AG10803 (cell line): Measurements from ENCODE around the gene SLC39A7.

Source experiments
- DNase-seq: peaks from one replicate; pipeline ENCODE4 v3.0.0; 2010; ENCODE audit warnings: low read depth
- H3K4me3 ChIP-seq: 2 replicates; pipeline ENCODE4 v1.5.1; 2011; ENCODE audit warnings: mild to moderate bottlenecking, low read length, control low read depth
- CTCF ChIP-seq: conservative IDR thresholded peaks from 2 replicates; pipeline ENCODE4 v1.5.1; 2011; ENCODE audit warnings: mild to moderate bottlenecking, low read length, control low read depth, inconsistent platforms

SLC39A7 gene

GRCh38 chr6:33191383-33192104 lies 9.1 kb upstream of the SLC39A7 start:
- TF ChIP-seq CTCF = no peak
- no peak for DNase-seq
- H3K4me3 ChIP-seq = no peak overlapping the region

DNA sequence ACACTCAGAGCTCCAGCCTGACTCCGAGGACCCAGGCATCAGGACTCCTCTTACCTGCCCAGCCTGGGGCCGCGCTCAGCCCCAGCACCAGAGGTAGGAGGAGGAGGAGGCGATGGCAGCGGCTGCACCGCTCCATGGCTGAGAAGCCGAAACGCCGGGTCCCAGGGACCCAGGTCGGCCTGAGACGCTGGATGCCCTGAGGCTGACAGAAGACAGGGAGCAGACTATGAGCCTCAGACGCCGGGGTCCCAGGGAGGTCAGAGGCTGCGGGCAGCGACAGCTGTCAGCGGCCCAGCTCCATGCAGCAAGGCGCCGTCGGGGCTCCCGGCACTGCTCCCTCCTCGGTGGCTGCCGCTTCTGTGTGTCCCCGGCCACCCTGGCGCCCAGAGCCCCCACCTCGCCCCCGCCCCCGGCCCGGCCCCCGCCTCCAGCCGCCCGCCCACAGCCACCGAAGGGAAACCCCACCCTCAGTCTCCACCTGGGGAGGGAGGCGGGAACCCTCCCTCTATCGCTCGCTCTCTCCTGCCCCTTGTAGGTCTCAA lies 8.5 kb upstream of the SLC39A7 start, which contains the start of gene COL11A2:
Gene COL11A2, minus strand, starts transcription at position 363 of the 542 bp plus-strand sequence. Its CDS starts 227 bp downstream, at position 136.
- H3K4me3 ChIP-seq = peak within 1 kb of the TSS; percentile 43
- TF ChIP-seq CTCF = no peak
- no peak for DNase-seq

DNA sequence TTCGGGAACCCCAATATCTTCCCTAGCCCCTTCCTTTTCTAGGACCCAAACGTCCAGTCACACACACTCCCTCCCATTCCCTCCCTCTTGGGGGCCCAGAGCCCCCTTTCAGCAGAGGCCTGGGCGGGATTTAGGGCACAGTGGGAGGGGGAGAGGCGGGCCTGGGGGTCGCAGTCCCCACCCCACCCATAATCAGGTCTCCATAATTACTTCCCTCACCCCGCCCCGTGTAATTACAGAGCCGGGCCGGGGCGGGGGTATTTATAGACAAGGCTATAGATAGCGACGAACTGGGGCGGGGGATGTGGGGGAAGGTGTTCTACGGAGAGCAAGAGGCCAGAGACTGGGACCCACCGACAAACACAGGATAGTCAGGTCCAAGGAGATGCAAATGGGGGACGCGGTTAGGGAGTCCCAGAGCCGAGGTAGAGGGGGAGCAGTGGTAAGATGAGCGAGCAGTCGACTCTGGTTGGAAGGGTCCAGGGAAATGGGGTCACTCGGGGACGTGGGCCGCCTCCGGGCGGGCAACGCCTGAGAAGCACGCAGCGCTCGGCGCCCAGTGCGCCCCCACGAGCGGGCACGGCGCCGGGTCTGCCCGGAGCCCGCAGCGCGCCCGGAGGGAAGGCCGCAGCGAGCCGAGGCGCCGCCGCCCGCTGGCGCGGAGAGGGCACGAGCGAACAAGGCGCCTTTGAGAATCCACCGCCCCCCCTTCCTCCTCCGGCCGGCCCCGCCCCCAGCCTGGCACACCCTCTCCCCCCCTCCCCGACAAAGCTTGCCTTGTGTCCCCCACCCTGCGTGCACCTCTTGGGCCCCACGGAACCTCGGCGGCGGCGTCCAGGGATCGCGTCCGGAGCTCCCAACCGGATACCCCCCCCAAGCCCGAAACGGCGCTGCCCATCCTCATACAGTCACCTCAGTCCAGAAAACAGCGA lies 7.7 kb upstream of the SLC39A7 start:
- no peak for DNase-seq

DNA sequence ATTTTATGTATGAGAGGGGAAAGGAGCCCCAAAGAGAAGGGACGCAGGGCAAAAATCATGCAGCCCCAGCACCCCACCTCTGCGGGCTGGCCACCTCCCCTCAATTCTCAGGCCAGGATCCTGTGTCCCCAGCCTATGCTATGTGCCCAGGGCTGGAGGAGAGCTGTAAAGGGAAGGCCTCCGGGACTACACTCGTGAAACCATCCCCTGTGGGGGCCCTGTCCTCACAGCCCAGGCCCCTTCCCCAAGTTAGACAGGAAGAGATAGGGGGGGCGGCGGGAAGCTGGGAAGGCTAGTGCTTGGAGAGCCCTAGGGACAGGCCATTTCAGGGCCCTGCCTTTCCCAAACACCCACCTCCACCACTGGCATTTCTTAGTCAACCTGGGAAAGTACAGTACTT lies 7.0 kb upstream of the SLC39A7 start:
- DNase-seq = no peak
- H3K4me3 ChIP-seq = no peak overlapping the region
- no peak for TF ChIP-seq CTCF

More for the DNA sequence above, 7.7 kb upstream of the SLC39A7 start:
- peak overlapping the region; percentile 43 for H3K4me3 ChIP-seq
- TF ChIP-seq CTCF = no peak

GRCh38 chr6:33194431-33194979 lies 6.2 kb upstream of the SLC39A7 start:
- H3K4me3 ChIP-seq = no peak overlapping the region
- DNase-seq = no peak
- TF ChIP-seq CTCF = no peak

- no peak for TF ChIP-seq CTCF
- DNase-seq = no peak
- H3K4me3 ChIP-seq = no peak overlapping the region
Measured at GRCh38 chr6:33195304-33196165, 5.1 kb upstream of the SLC39A7 start.
